Panc1 (cell line): ENCODE data around the gene IL34.

Experiments
- TCF7L2 ChIP-seq: IDR thresholded peaks from 2 replicates; pipeline ENCODE4 v1.6.1; 2011; ENCODE audit warnings: mild to moderate bottlenecking, low read depth, low read length, inconsistent platforms
- TF ChIP-seq, protein P1 (sequence below): fragments of 450-650 bp; IDR thresholded peaks from 2 replicates; pipeline ENCODE4 v1.5.1; 2017; ENCODE audit warnings: mild to moderate bottlenecking

DNA sequence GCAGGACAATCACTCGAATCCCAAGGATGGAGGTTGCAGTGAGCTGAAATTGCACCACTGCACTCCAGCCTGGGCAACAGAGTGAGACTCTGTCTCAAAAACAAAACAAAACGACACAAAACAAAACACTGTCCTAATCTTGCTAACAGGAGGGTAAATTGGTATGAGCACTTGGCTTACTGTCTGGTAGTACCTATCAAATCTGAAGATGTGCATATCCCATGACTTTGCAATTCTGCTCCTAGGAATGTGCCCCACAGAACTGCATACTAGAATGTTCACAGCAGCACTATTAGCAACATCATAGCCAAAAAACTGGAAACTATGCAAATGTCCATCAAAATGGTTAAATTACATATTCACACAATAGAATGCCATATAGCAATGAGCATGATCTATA lies 23.8 kb downstream of the IL34 start:
- TF ChIP-seq, protein P1, sequence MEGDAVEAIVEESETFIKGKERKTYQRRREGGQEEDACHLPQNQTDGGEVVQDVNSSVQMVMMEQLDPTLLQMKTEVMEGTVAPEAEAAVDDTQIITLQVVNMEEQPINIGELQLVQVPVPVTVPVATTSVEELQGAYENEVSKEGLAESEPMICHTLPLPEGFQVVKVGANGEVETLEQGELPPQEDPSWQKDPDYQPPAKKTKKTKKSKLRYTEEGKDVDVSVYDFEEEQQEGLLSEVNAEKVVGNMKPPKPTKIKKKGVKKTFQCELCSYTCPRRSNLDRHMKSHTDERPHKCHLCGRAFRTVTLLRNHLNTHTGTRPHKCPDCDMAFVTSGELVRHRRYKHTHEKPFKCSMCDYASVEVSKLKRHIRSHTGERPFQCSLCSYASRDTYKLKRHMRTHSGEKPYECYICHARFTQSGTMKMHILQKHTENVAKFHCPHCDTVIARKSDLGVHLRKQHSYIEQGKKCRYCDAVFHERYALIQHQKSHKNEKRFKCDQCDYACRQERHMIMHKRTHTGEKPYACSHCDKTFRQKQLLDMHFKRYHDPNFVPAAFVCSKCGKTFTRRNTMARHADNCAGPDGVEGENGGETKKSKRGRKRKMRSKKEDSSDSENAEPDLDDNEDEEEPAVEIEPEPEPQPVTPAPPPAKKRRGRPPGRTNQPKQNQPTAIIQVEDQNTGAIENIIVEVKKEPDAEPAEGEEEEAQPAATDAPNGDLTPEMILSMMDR, result no peak
- TF ChIP-seq TCF7L2, result no peak
